HUES48 (cell line): ENCODE results near the gene ADCY3.

Experiments
- H3K27ac ChIP-seq: one replicate; pipeline ENCODE4 v1.7.0; 2013; ENCODE audit warnings: low read depth, low read length, inconsistent platforms
- H3K27me3 ChIP-seq: 2 replicates; pipeline ENCODE4 v1.6.1; 2013; ENCODE audit warnings: mild to moderate bottlenecking, low read length; ENCODE audit not compliant: control insufficient read depth, insufficient read depth
- H3K36me3 ChIP-seq: 2 replicates; pipeline ENCODE4 v1.6.1; 2013; ENCODE audit warnings: low read length; ENCODE audit not compliant: control insufficient read depth, insufficient read depth
- H3K4me1 ChIP-seq: 2 replicates; pipeline ENCODE4 v1.6.1; 2013; ENCODE audit warnings: mild to moderate bottlenecking, low read length; ENCODE audit not compliant: control insufficient read depth, insufficient read depth
- H3K4me3 ChIP-seq: 2 replicates; pipeline ENCODE4 v1.5.1; 2013; ENCODE audit warnings: mild to moderate bottlenecking, low read depth, low read length
- H3K9ac ChIP-seq: 2 replicates; pipeline ENCODE4 v1.6.1; 2013; ENCODE audit warnings: mild to moderate bottlenecking, low read depth, low read length, moderate library complexity
- H3K9me3 ChIP-seq: 2 replicates; pipeline ENCODE4 v1.6.1; 2013; ENCODE audit warnings: low read length; ENCODE audit not compliant: control insufficient read depth, insufficient read depth

Gene ADCY3

DNA sequence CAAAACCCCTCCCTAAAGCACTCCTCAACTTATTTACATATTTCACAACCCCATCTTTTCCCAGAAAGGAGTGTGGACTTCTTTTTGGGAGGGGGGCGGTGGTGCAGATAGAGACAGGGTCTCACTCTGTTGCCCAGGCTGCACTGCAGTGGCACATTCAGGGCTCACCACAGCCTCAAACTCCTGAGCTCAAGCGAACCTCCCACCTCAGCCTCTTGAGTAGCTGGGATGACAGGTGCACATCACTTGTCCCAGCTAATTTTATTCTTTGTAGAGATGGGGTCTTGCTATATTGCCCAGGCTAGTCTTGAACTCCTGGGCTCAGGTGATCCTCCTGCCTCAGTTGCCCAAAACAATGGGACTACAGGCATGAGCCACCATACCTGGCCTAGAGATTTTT, 44.1 kb downstream of the ADCY3 start:
- no peak overlapping the region for H3K9ac ChIP-seq
- H3K4me1 ChIP-seq, result 0 out of 2 replicates have a peak, but pooled peaks cover 4% of the 10 kb centered on the region
- H3K27ac ChIP-seq, result no peak overlapping the region
- H3K4me3 ChIP-seq, result no peak overlapping the region
- peaks cover 6% of the 10 kb centered on the region; the same call in 1 of the 2 replicates for H3K36me3 ChIP-seq
- H3K9me3 ChIP-seq, result no peaks in the 10 kb centered on the region
- H3K27me3 ChIP-seq, result no peaks in the 10 kb centered on the region

DNA sequence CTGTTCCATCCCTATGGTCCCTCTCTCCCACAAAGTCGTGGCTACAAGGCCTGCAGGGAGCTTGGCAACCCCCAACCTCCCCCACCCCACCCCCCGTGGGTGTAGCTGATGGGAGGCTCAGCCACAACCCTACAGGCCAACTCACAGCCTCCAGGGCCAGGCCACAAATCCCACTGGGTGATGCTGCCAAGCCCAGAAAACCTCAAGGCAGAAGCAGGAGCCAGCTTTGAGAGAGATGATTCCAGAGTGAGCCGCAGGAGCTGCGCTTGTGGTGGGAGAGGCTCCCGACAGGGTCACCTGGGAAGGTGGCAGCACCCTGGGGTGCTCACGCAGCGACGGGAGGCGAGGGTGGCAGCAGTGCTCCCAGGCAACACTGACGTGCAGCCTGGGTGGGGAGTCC, 44.8 kb downstream of the ADCY3 start:
- H3K4me1 ChIP-seq, result 0 out of 2 replicates have a peak, but pooled peaks cover 4% of the 10 kb centered on the region
- H3K27ac ChIP-seq, result no peak overlapping the region
- peaks cover 6% of the 10 kb centered on the region; the same call in 1 of the 2 replicates for H3K36me3 ChIP-seq

DNA sequence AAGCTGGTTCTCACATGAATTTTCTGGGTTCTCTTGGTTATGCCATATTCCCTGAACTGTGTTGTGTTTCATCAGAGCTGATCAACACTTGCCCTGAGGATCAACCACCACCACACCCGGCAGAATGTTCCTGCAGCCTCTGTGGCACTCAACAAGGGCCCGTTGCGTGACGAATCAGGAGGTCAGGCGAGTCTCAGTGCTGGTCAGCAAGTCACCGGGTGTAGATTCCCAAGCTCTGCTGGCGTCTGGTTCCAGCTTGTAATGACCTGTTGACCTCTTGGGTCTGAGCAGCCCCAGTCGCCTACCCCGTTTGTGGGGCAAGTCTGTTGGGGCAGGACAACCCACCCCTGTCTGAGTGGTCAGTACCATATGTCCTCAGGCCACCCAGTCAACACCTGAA, 46.0 kb downstream of the ADCY3 start:
- Histone ChIP-seq H3K9me3 (no peaks in the 10 kb centered on the region), H3K27ac (no peak overlapping the region)

More for the DNA sequence above, 44.8 kb downstream of the ADCY3 start:
- Histone ChIP-seq H3K9me3 (no peaks in the 10 kb centered on the region), H3K27me3 (no peaks in the 10 kb centered on the region), H3K9ac (no peak overlapping the region), H3K4me3 (no peak overlapping the region)

DNA sequence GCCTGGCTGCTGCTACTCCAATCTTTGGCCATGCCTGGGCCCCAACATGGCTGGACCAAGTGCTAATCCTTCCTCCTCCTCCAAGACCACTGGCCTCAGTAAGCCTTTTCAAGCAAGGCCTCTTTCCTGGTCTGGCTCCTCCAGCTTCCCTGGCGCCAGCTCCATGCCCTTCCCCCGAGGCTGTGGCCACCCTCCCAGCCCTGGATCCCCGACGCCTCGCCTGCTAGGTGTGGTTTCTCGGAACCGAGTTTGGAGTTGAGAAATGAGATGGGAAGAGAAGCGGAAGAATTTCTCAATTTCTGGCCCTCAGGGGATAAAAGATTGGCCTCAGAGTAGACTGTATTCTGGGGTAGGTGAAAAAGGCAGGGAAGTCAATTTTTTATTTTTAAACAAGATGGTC, 46.4 kb downstream of the ADCY3 start:
- H3K36me3 ChIP-seq, result peaks cover 6% of the 10 kb centered on the region; the same call in 1 of the 2 replicates
- H3K9me3 ChIP-seq, result no peaks in the 10 kb centered on the region
- no peaks in the 10 kb centered on the region for H3K27me3 ChIP-seq
- H3K4me1 ChIP-seq, result 0 out of 2 replicates have a peak, but pooled peaks cover 4% of the 10 kb centered on the region
- H3K9ac ChIP-seq, result no peak overlapping the region
- no peak overlapping the region for H3K4me3 ChIP-seq
- H3K27ac ChIP-seq, result no peak overlapping the region

More for the DNA sequence above, 46.0 kb downstream of the ADCY3 start:
- no peak overlapping the region for H3K4me3 ChIP-seq
- H3K36me3 ChIP-seq, result peaks cover 6% of the 10 kb centered on the region; the same call in 1 of the 2 replicates
- 0 out of 2 replicates have a peak, but pooled peaks cover 4% of the 10 kb centered on the region for H3K4me1 ChIP-seq
- no peaks in the 10 kb centered on the region for H3K27me3 ChIP-seq
- H3K9ac ChIP-seq, result no peak overlapping the region

DNA sequence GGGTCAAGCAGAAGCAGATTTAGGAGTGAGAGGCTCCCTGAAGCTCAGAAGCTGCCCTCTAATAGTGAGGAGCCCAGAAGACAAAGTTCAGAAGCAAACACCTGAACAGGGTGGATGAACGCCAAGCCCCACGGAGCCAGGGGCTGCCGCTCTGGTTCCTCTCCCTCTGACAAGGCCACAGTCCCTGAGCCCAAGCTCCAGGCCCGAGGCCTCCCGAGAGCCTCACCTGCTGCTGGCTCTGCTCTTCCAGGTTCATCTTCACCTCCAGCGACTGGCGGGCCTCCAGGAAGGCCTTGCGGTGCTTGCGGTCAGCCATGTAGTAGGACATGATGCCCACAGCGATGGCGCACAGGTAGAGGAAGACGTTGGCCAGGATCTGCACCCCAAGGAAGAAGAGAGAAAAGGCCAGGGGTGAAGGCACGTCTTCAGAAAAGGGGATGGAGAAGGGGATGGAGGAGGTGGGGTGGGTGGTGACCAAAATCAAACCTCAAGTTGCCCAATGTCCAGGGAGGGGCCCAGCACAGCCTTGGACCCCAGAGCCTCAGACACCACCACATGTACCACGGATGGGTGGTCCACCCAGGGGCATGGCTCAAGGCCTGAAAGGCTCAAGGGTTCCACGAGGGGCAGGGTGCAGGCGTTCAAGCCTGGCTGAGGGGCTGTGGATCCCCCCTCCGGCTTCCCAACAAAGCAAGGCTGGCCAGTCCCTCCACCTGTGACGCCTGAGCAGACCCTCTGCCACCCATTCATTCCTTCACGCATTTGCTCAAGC, 47.5 kb downstream of the ADCY3 start:
- Histone ChIP-seq H3K4me3 (no peak overlapping the region), H3K4me1 (0 out of 2 replicates have a peak, but pooled peaks cover 4% of the 10 kb centered on the region)

DNA sequence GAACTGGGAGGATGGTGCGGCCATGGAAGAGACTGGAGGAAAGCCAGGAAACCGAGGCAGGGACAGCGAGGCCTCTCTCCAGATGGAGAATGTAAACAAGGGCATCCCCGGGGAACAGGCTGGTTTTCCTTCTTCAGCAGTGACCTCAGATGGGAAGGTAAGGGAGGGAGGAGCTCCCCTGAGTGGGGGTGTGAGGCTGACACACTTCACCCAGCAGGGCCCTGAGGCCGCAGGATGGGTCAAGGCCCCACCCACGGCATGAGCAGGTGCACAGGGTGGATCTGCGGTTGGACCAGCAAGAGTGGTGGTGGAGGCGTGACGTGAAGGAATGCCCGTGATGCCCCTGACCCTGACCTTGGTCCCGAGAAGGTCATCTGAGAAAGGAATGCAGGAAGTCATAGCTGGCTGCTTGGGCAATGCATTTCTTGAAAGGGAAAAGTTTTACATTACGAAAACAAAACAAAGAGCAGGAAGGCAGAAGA, 48.1 kb downstream of the ADCY3 start:
- Histone ChIP-seq H3K9ac (no peak overlapping the region), H3K9me3 (no peaks in the 10 kb centered on the region), H3K36me3 (peaks cover 6% of the 10 kb centered on the region; the same call in 1 of the 2 replicates), H3K27me3 (no peaks in the 10 kb centered on the region), H3K4me3 (no peak overlapping the region), H3K27ac (no peak overlapping the region), H3K4me1 (0 out of 2 replicates have a peak, but pooled peaks cover 4% of the 10 kb centered on the region)

More for the DNA sequence above, 47.5 kb downstream of the ADCY3 start:
- Histone ChIP-seq H3K9me3 (no peaks in the 10 kb centered on the region), H3K27ac (no peak overlapping the region), H3K36me3 (peaks cover 6% of the 10 kb centered on the region; the same call in 1 of the 2 replicates), H3K9ac (no peak overlapping the region), H3K27me3 (no peaks in the 10 kb centered on the region)

DNA sequence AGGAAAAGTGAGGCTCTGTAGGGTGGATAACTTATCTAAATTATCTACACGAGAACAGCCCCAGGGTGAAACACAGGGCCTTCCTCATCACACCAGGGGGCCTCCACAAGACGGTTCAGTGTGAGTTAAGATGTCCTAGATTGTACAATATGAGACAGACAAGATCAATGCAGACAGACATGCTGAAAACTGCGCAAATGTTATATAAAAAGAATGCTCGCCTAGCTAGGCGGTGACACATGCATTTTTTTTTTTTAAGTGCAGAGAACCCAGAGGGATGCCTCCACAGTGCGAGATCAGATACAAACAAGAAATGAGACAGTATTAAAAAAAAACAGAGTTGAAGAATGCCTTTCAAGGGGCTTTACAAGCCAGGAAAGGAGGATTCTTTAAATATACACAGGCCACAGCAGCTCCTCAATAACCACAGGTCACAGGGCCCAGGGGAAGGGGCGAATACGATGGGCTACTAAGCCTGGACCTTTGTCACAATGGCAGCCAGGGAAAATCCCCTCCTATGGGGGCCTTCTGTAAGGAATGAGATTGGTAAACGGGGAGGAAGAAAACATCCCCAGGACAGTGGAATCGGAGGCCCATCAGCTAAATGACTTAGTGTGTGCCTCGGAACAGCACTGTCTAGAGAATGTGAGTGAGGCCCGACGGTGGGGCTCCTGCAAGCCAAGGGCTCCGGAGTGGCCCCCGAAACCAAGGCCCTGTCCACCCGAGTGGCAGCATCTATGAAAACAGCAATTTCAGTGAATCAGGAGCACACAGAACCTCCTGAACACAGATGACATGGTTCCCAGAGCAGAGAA, 48.9 kb downstream of the ADCY3 start:
- peaks cover 6% of the 10 kb centered on the region; the same call in 1 of the 2 replicates for H3K36me3 ChIP-seq
- no peak overlapping the region for H3K9ac ChIP-seq
- no peak overlapping the region for H3K4me3 ChIP-seq
- no peaks in the 10 kb centered on the region for H3K27me3 ChIP-seq
- H3K9me3 ChIP-seq, result no peaks in the 10 kb centered on the region
- 0 out of 2 replicates have a peak, but pooled peaks cover 4% of the 10 kb centered on the region for H3K4me1 ChIP-seq
- no peak overlapping the region for H3K27ac ChIP-seq

DNA sequence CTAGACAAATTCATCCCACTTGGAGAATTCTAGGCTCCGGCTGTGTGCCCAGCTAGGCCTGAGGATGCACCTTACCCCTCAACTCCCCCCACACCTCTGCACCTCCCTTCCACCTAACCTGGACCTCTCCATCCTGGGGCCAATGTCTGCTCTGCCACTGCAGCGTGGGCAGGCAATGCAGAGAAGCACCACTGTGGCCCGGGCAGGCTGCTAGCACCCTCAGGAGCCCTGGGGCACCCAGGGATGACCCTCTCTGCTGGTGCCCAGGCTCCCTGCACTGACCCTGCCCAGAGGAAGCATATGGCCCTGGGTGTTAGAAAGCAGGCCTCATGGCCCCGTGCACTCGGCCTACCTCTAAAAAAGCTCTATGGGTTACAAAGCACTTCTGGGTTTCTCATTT, 49.6 kb downstream of the ADCY3 start:
- Histone ChIP-seq H3K36me3 (peaks cover 6% of the 10 kb centered on the region; the same call in 1 of the 2 replicates), H3K4me3 (no peak overlapping the region)

DNA sequence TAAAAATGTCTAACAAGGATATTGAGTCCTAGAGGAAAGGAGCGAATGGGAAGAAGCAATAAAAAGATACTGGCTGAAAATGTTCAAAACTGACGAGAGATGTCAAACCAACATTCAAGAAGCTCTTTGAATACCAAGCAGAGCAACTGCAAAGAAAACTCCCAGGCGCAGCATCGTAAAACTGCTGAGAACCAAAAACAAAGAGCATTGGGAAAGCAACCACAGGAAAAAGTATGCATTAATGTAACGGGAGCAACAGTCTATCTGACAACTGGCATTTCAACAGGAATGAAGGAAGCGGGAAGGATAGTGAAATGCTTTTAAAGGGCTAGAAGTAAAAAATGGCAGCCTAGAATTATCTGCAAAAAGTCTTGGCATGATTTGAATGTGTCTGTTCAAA, 53.1 kb downstream of the ADCY3 start:
- Histone ChIP-seq H3K27ac (no peak overlapping the region), H3K4me1 (no peaks in the 10 kb centered on the region), H3K9ac (no peak overlapping the region), H3K27me3 (no peaks in the 10 kb centered on the region), H3K36me3 (peaks cover 5% of the 10 kb centered on the region; the same call in 1 of the 2 replicates), H3K4me3 (no peak overlapping the region), H3K9me3 (no peaks in the 10 kb centered on the region)

More for the DNA sequence above, 49.6 kb downstream of the ADCY3 start:
- no peaks in the 10 kb centered on the region for H3K9me3 ChIP-seq
- H3K9ac ChIP-seq, result no peak overlapping the region
- no peaks in the 10 kb centered on the region for H3K27me3 ChIP-seq
- 0 out of 2 replicates have a peak, but pooled peaks cover 4% of the 10 kb centered on the region for H3K4me1 ChIP-seq
- no peak overlapping the region for H3K27ac ChIP-seq

DNA sequence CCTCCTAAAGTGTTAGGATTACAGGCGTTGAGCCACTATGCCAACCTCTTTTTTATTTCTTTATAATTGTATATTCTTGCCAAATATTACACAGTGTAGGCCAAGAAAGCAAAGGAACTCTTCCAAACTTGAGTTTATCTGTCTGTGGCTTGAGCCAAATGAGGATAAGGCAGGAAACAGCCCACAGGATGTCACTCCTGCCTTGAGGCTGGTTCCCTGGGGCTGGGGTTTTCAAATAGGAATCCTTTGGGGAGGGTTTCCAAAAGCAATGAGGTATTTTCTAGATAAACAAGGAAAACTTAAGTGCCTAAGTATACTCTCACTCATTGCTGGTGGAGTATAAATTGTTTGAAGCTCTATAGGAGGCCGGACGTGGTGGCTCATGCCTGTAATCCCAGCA, 56.4 kb downstream of the ADCY3 start:
- Histone ChIP-seq H3K9ac (no peak overlapping the region), H3K27me3 (no peaks in the 10 kb centered on the region), H3K4me3 (no peak overlapping the region), H3K27ac (no peak overlapping the region), H3K9me3 (no peaks in the 10 kb centered on the region), H3K4me1 (no peaks in the 10 kb centered on the region), H3K36me3 (no peaks in the 10 kb centered on the region)
